Measurements from ENCODE around the gene CTNNA3. TPM values are rescaled to one million over a fixed set of nuclear protein-coding genes. Genes with fewer than 3 reads are reported as not detected.
"Not testable (repeated sequence)": the region's sequence is repeated elsewhere in the genome, so short reads cannot be mapped to it uniquely, and the experiment has no call there.

The CTNNA3 gene
- total RNA-seq, 4 donors from 2014 or later = 0.68 to 75.2 (median 1.4) TPM

- Histone ChIP-seq H3K27ac (no peak overlapping the region), H3K27me3 (no peaks in the 10 kb centered on the region), H3K4me3 (no peak overlapping the region), H3K4me1 (no peaks in the 10 kb centered on the region), H3K9me3 (no peaks in the 10 kb centered on the region), H3K36me3 (no peaks in the 10 kb centered on the region)
- in situ Hi-C loops (cut with MboI; ENCODE audit: low pct_ligation_motif_present in 1 of 4, low pct_unique_long_range_greater_than_20kb in 1 of 4, low sequenced_read_pairs in 3 of 4) = no loop called here
- 13 to 35% methylated on average over 1 of the region's 1 CpG for WGBS, 2 donors (ENCODE audit: low coverage in 1 of 2)
- no peak for TF ChIP-seq POLR2A (IDR thresholded peaks at IDR 0.05)
- TF ChIP-seq EP300 (IDR thresholded peaks at IDR 0.05; ENCODE audit: low read depth) = no peak
- no peak for TF ChIP-seq CTCF (IDR thresholded peaks at IDR 0.05)
- TF ChIP-seq POLR2AphosphoS5 (IDR thresholded peaks at IDR 0.05) = no peak
- intact Hi-C loops (cut with DNase I; ENCODE audit: low total_unique reads) = no loop called here
- no peak for DNase-seq
Observed at GRCh38 chr10:67401711-67402110, 294.3 kb downstream of the CTNNA3 start.

GRCh38 chr10:67386841-67387533 lies 309.0 kb downstream of the CTNNA3 start:
- DNase-seq = not testable (repeated sequence)

GRCh38 chr10:67386260-67386659 lies 309.7 kb downstream of the CTNNA3 start:
- H3K27me3 ChIP-seq = no peaks in the 10 kb centered on the region

More at GRCh38 chr10:67386841-67387533, 309.0 kb downstream of the CTNNA3 start:
- H3K4me1 ChIP-seq; H3K9me3 ChIP-seq; in situ Hi-C loops (cut with MboI; ENCODE audit: low pct_ligation_motif_present in 1 of 4, low pct_unique_long_range_greater_than_20kb in 1 of 4, low sequenced_read_pairs in 3 of 4); H3K27ac ChIP-seq; intact Hi-C loops (cut with DNase I; ENCODE audit: low total_unique reads); H3K27me3 ChIP-seq; H3K36me3 ChIP-seq: not testable (repeated sequence)
- WGBS, 2 donors (ENCODE audit: low coverage in 1 of 2) = 27 to 34% methylated on average over 5 to 32 of the region's 33 CpGs
- peak overlapping the region in 2 of 4 donors; percentile 11 to 30 for H3K4me3 ChIP-seq

GRCh38 chr10:67385566-67385965 lies 310.4 kb downstream of the CTNNA3 start:
- no peaks in the 10 kb centered on the region for H3K27me3 ChIP-seq
- H3K4me3 ChIP-seq = no peak overlapping the region
- H3K4me1 ChIP-seq = no peaks in the 10 kb centered on the region
- no peaks in the 10 kb centered on the region for H3K9me3 ChIP-seq
- H3K27ac ChIP-seq = no peak overlapping the region
- intact Hi-C loops (cut with DNase I; ENCODE audit: low total_unique reads) (no loop called here), in situ Hi-C loops (cut with MboI; ENCODE audit: low pct_ligation_motif_present in 1 of 4, low pct_unique_long_range_greater_than_20kb in 1 of 4, low sequenced_read_pairs in 3 of 4) (no loop called here)
- TF ChIP-seq EP300 (IDR thresholded peaks at IDR 0.05; ENCODE audit: low read depth) = no peak
- TF ChIP-seq POLR2A (IDR thresholded peaks at IDR 0.05) = no peak
- no peak for TF ChIP-seq CTCF (IDR thresholded peaks at IDR 0.05)
- no peak for TF ChIP-seq POLR2AphosphoS5 (IDR thresholded peaks at IDR 0.05)
- WGBS, 2 donors (ENCODE audit: low coverage in 1 of 2) = 83 to 96% methylated on average over 2 of the region's 2 CpGs
- H3K36me3 ChIP-seq = no peaks in the 10 kb centered on the region
- DNase-seq = no peak

More at GRCh38 chr10:67386260-67386659, 309.7 kb downstream of the CTNNA3 start:
- Histone ChIP-seq H3K4me1 (no peaks in the 10 kb centered on the region), H3K9me3 (no peaks in the 10 kb centered on the region), H3K36me3 (no peaks in the 10 kb centered on the region), H3K4me3 (no peak overlapping the region), H3K27ac (no peak overlapping the region)
- TF ChIP-seq CTCF (IDR thresholded peaks at IDR 0.05) (no peak), EP300 (IDR thresholded peaks at IDR 0.05; ENCODE audit: low read depth) (no peak), POLR2A (IDR thresholded peaks at IDR 0.05) (no peak), POLR2AphosphoS5 (IDR thresholded peaks at IDR 0.05) (no peak)
- no peak for DNase-seq
- 72 to 75% methylated on average over 3 of the region's 3 CpGs for WGBS, 2 donors (ENCODE audit: low coverage in 1 of 2)
- intact Hi-C loops (cut with DNase I; ENCODE audit: low total_unique reads) = no loop called here
- in situ Hi-C loops (cut with MboI; ENCODE audit: low pct_ligation_motif_present in 1 of 4, low pct_unique_long_range_greater_than_20kb in 1 of 4, low sequenced_read_pairs in 3 of 4) = no loop called here

- intact Hi-C loops (cut with DNase I; ENCODE audit: low total_unique reads) (no loop called here), in situ Hi-C loops (cut with MboI; ENCODE audit: low pct_ligation_motif_present in 1 of 4, low pct_unique_long_range_greater_than_20kb in 1 of 4, low sequenced_read_pairs in 3 of 4) (no loop called here)
- no peak for DNase-seq
- TF ChIP-seq POLR2A (IDR thresholded peaks at IDR 0.05) = no peak
- no peak for TF ChIP-seq CTCF (IDR thresholded peaks at IDR 0.05)
- no peak for TF ChIP-seq EP300 (IDR thresholded peaks at IDR 0.05; ENCODE audit: low read depth)
- TF ChIP-seq POLR2AphosphoS5 (IDR thresholded peaks at IDR 0.05) = no peak
- no peaks in the 10 kb centered on the region for H3K4me1 ChIP-seq
- no peak overlapping the region for H3K4me3 ChIP-seq
- H3K27me3 ChIP-seq = no peaks in the 10 kb centered on the region
- no peaks in the 10 kb centered on the region for H3K9me3 ChIP-seq
- H3K36me3 ChIP-seq = no peaks in the 10 kb centered on the region
- H3K27ac ChIP-seq = no peak overlapping the region
Observed at GRCh38 chr10:67385089-67385488, 310.9 kb downstream of the CTNNA3 start.
